ENCODE data around the gene CARM1.

GRCh38 chr19:10882108-10882457, 10.7 kb downstream of the CARM1 start:
- TF ChIP-seq POLR2AphosphoS5 (IDR thresholded peaks at IDR 0.05; ENCODE audit: insufficient read depth, low read depth, low read length) (no peak), EZH2 (IDR thresholded peaks at IDR 0.05; ENCODE audit: borderline replicate concordance, low read depth, low read length, severe bottlenecking) (no peak), POLR2A (IDR thresholded peaks at IDR 0.05; ENCODE audit: low read depth, low read length) (no peak), MAX (IDR thresholded peaks at IDR 0.05; ENCODE audit: insufficient read depth, insufficient read length) (no peak), GATA2 (IDR thresholded peaks at IDR 0.05; ENCODE audit: insufficient read depth, insufficient read length, low read depth, low read length) (no peak), FOS (IDR thresholded peaks at IDR 0.05; ENCODE audit: borderline replicate concordance, insufficient read depth, low read length) (no peak), MYC (IDR thresholded peaks at IDR 0.05; ENCODE audit: low read depth, low read length) (no peak)
- TF ChIP-seq, protein P1, sequence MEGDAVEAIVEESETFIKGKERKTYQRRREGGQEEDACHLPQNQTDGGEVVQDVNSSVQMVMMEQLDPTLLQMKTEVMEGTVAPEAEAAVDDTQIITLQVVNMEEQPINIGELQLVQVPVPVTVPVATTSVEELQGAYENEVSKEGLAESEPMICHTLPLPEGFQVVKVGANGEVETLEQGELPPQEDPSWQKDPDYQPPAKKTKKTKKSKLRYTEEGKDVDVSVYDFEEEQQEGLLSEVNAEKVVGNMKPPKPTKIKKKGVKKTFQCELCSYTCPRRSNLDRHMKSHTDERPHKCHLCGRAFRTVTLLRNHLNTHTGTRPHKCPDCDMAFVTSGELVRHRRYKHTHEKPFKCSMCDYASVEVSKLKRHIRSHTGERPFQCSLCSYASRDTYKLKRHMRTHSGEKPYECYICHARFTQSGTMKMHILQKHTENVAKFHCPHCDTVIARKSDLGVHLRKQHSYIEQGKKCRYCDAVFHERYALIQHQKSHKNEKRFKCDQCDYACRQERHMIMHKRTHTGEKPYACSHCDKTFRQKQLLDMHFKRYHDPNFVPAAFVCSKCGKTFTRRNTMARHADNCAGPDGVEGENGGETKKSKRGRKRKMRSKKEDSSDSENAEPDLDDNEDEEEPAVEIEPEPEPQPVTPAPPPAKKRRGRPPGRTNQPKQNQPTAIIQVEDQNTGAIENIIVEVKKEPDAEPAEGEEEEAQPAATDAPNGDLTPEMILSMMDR (IDR thresholded peaks at IDR 0.05; ENCODE audit: extremely low read depth in 1 of 2, insufficient read depth in 1 of 2, low read depth in 1 of 2, low read length in 2 of 2), result no peak
